DOHH2 (cell line): Measurements from ENCODE around the gene KRT2.

Source experiments
- H3F3A ChIP-seq: fragments of 200-600 bp; sonication (generic), shearing (Covaris generic); 2 replicates; pipeline ENCODE4 v1.6.0; 2016; ENCODE audit warnings: antibody characterized with exemption, mild to moderate bottlenecking; ENCODE audit not compliant: control insufficient read depth, insufficient read depth
- H3K27ac ChIP-seq: fragments of 200-600 bp; sonication (generic); 2 replicates; pipeline ENCODE4 v1.5.1; 2014; ENCODE audit warnings: low read depth, mild to moderate bottlenecking, low read length, moderate library complexity
- H3K27me3 ChIP-seq: fragments of 200-600 bp; sonication (generic); 2 replicates; pipeline ENCODE4 v1.6.1; 2014; ENCODE audit warnings: mild to moderate bottlenecking, low read length, mixed read lengths; ENCODE audit not compliant: control insufficient read depth
- H3K36me3 ChIP-seq: fragments of 200-600 bp; sonication (generic); 2 replicates; pipeline ENCODE4 v1.6.1; 2014; ENCODE audit warnings: mild to moderate bottlenecking, low read length, moderate library complexity, mixed read lengths; ENCODE audit not compliant: control insufficient read depth
- H3K4me1 ChIP-seq: fragments of 200-600 bp; sonication (generic); 2 replicates; pipeline ENCODE4 v1.6.1; 2014; ENCODE audit warnings: mild to moderate bottlenecking, low read length, mixed read lengths; ENCODE audit not compliant: control insufficient read depth
- H3K4me2 ChIP-seq: fragments of 200-600 bp; sonication (generic); 2 replicates; pipeline ENCODE4 v1.6.0; 2014; ENCODE audit warnings: mild to moderate bottlenecking, low read length, moderate library complexity
- H3K4me3 ChIP-seq: fragments of 200-600 bp; sonication (generic); 2 replicates; pipeline ENCODE4 v1.5.1; 2014; ENCODE audit warnings: mild to moderate bottlenecking, low read length, mixed read lengths
- H3K79me2 ChIP-seq: fragments of 200-600 bp; sonication (generic); 2 replicates; pipeline ENCODE4 v1.6.1; 2014; ENCODE audit warnings: mild to moderate bottlenecking, low read length, mixed read lengths; ENCODE audit not compliant: control insufficient read depth
- H3K9me2 ChIP-seq: fragments of 200-600 bp; sonication (generic); replicated peaks from 2 replicates; pipeline ENCODE4 v1.6.1; 2014; ENCODE audit warnings: mild to moderate bottlenecking, low read length, mixed read lengths; ENCODE audit not compliant: control insufficient read depth
- H3K9me3 ChIP-seq: fragments of 200-600 bp; sonication (generic); 2 replicates; pipeline ENCODE4 v1.6.1; 2014; ENCODE audit warnings: antibody characterized with exemption, low read length, mixed read lengths; ENCODE audit not compliant: control insufficient read depth, insufficient read depth
- H4K20me1 ChIP-seq: fragments of 200-600 bp; sonication (generic); 2 replicates; pipeline ENCODE4 v1.6.0; 2014; ENCODE audit warnings: low read depth, mild to moderate bottlenecking, antibody characterized with exemption, low read length, moderate library complexity; ENCODE audit not compliant: control insufficient read depth, insufficient read depth
- CTCF ChIP-seq: fragments of 200-600 bp; sonication (generic); IDR thresholded peaks from one replicate; pipeline ENCODE4 v1.5.1; 2014; ENCODE audit warnings: antibody characterized with exemption, mild to moderate bottlenecking, low read depth, low read length; ENCODE audit not compliant: poor library complexity, severe bottlenecking
- EZH2phosphoT487 ChIP-seq: fragments of 200-600 bp; sonication (generic); IDR thresholded peaks from 2 replicates; pipeline ENCODE4 v1.6.1; 2017; ENCODE audit warnings: borderline replicate concordance, mild to moderate bottlenecking, antibody characterized with exemption, low read length, moderate library complexity, mixed read lengths

KRT2 gene

GRCh38 chr12:52601671-52602070 is 50.3 kb downstream of the KRT2 start:
- no peak overlapping the region for H3K27ac ChIP-seq
- H3K4me1 ChIP-seq: no peaks in the 10 kb centered on the region
- no peaks in the 10 kb centered on the region for H3K9me2 ChIP-seq
- H3K4me3 ChIP-seq: no peak overlapping the region
- no peak overlapping the region for H3K4me2 ChIP-seq
- TF ChIP-seq EZH2phosphoT487 (no peak), CTCF (no peak)
- H3K79me2 ChIP-seq: no peaks in the 10 kb centered on the region
- no peaks in the 10 kb centered on the region for H3K9me3 ChIP-seq
- H3K36me3 ChIP-seq: no peaks in the 10 kb centered on the region
- H3K27me3 ChIP-seq: peaks cover 19% of the 10 kb centered on the region
- H3F3A ChIP-seq: no peaks in the 10 kb centered on the region
- H4K20me1 ChIP-seq: no peaks in the 10 kb centered on the region

- Histone ChIP-seq H3K4me2 (no peak within 1 kb of the TSS), H4K20me1 (no peaks in the 10 kb centered on the region), H3K27me3 (peaks cover 19% of the 10 kb centered on the region), H3F3A (no peaks in the 10 kb centered on the region), H3K79me2 (no peaks in the 10 kb centered on the region), H3K36me3 (no peaks in the 10 kb centered on the region), H3K9me2 (no peaks in the 10 kb centered on the region), H3K9me3 (no peaks in the 10 kb centered on the region), H3K4me1 (no peaks in the 10 kb centered on the region), H3K27ac (no peak within 1 kb of the TSS), H3K4me3 (no peak within 1 kb of the TSS)
- TF ChIP-seq EZH2phosphoT487 (no peak), CTCF (no peak)
Measured at GRCh38 chr12:52600941-52601481, 51.0 kb downstream of the KRT2 start, which contains the start of gene KRT72. KRT72 (minus strand) TSS chr12:52601463; CDS start chr12:52601452, 11 bp downstream.

- H4K20me1 ChIP-seq: no peaks in the 10 kb centered on the region
- no peak for TF ChIP-seq EZH2phosphoT487
- TF ChIP-seq CTCF: no peak
- no peaks in the 10 kb centered on the region for H3F3A ChIP-seq
- no peaks in the 10 kb centered on the region for H3K9me2 ChIP-seq
- no peaks in the 10 kb centered on the region for H3K9me3 ChIP-seq
- H3K4me3 ChIP-seq: no peak overlapping the region
- no peaks in the 10 kb centered on the region for H3K36me3 ChIP-seq
- H3K27me3 ChIP-seq: peaks cover 19% of the 10 kb centered on the region
- H3K27ac ChIP-seq: no peak overlapping the region
- H3K4me2 ChIP-seq: no peak overlapping the region
- H3K79me2 ChIP-seq: no peaks in the 10 kb centered on the region
- H3K4me1 ChIP-seq: no peaks in the 10 kb centered on the region
Measured at GRCh38 chr12:52600475-52600874, 51.5 kb downstream of the KRT2 start.
